ENCODE data around the gene STOM.

GRCh38 chr9:121372239-121373010 is 2.4 kb upstream of the STOM start:
- TF ChIP-seq, protein P1, sequence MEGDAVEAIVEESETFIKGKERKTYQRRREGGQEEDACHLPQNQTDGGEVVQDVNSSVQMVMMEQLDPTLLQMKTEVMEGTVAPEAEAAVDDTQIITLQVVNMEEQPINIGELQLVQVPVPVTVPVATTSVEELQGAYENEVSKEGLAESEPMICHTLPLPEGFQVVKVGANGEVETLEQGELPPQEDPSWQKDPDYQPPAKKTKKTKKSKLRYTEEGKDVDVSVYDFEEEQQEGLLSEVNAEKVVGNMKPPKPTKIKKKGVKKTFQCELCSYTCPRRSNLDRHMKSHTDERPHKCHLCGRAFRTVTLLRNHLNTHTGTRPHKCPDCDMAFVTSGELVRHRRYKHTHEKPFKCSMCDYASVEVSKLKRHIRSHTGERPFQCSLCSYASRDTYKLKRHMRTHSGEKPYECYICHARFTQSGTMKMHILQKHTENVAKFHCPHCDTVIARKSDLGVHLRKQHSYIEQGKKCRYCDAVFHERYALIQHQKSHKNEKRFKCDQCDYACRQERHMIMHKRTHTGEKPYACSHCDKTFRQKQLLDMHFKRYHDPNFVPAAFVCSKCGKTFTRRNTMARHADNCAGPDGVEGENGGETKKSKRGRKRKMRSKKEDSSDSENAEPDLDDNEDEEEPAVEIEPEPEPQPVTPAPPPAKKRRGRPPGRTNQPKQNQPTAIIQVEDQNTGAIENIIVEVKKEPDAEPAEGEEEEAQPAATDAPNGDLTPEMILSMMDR (conservative IDR thresholded peaks at IDR 0.05; ENCODE audit: low read depth, low read length): no peak
- TF ChIP-seq EZH2 (IDR thresholded peaks at IDR 0.05; ENCODE audit: low read length, unreplicated experiment): no peak
- TF ChIP-seq EZH2phosphoT487 (IDR thresholded peaks at IDR 0.05; ENCODE audit: borderline replicate concordance, low read length): no peak
